ENCODE measurements around the gene NRDE2.

GRCh38 chr14:90294872-90295271 lies 36.9 kb downstream of the NRDE2 start:
- TF ChIP-seq CTCF (IDR thresholded peaks at IDR 0.05) (no peak), ZNF263 (CRISPR knock-in tag; IDR thresholded peaks at IDR 0.05; ENCODE audit: low read depth) (no peak), ZNF532 (CRISPR knock-in tag; IDR thresholded peaks at IDR 0.05; ENCODE audit: borderline replicate concordance) (no peak), ZNF121 (CRISPR knock-in tag; IDR thresholded peaks at IDR 0.05) (no peak), ELF4 (CRISPR knock-in tag; IDR thresholded peaks at IDR 0.05; ENCODE audit: low read depth) (no peak), ZMAT4 (CRISPR knock-in tag; IDR thresholded peaks at IDR 0.05) (no peak), NFE2L1 (CRISPR knock-in tag; IDR thresholded peaks at IDR 0.05) (no peak), FOXP4 (CRISPR knock-in tag; IDR thresholded peaks at IDR 0.05) (no peak), MYBL2 (CRISPR knock-in tag; IDR thresholded peaks at IDR 0.05) (no peak), RELA (CRISPR knock-in tag; IDR thresholded peaks at IDR 0.05; ENCODE audit: borderline replicate concordance) (no peak), TEAD1 (CRISPR knock-in tag; IDR thresholded peaks at IDR 0.05) (no peak)
- TF ChIP-seq, protein P1, sequence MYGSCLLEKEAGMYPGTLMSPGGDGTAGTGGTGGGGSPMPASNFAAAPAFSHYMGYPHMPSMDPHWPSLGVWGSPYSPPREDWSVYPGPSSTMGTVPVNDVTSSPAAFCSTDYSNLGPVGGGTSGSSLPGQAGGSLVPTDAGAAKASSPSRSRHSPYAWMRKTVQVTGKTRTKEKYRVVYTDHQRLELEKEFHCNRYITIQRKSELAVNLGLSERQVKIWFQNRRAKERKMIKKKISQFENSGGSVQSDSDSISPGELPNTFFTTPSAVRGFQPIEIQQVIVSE (CRISPR knock-in tag; IDR thresholded peaks at IDR 0.05; ENCODE audit: borderline replicate concordance) = no peak
- TF ChIP-seq, protein P2, sequence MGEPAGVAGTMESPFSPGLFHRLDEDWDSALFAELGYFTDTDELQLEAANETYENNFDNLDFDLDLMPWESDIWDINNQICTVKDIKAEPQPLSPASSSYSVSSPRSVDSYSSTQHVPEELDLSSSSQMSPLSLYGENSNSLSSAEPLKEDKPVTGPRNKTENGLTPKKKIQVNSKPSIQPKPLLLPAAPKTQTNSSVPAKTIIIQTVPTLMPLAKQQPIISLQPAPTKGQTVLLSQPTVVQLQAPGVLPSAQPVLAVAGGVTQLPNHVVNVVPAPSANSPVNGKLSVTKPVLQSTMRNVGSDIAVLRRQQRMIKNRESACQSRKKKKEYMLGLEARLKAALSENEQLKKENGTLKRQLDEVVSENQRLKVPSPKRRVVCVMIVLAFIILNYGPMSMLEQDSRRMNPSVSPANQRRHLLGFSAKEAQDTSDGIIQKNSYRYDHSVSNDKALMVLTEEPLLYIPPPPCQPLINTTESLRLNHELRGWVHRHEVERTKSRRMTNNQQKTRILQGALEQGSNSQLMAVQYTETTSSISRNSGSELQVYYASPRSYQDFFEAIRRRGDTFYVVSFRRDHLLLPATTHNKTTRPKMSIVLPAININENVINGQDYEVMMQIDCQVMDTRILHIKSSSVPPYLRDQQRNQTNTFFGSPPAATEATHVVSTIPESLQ (CRISPR knock-in tag; IDR thresholded peaks at IDR 0.05) = no peak
